ENCODE results near the gene MGMT.

- TF ChIP-seq CTCF (IDR thresholded peaks at IDR 0.05) (no peak), POLR2A (IDR thresholded peaks at IDR 0.05) (no peak)
These were observed 165.0 kb downstream of the MGMT start for GRCh38 chr10:129631870-129632623.

Measured in testis (tissue), 2 donors.